ENCODE results near the gene PTPRR.

DNA sequence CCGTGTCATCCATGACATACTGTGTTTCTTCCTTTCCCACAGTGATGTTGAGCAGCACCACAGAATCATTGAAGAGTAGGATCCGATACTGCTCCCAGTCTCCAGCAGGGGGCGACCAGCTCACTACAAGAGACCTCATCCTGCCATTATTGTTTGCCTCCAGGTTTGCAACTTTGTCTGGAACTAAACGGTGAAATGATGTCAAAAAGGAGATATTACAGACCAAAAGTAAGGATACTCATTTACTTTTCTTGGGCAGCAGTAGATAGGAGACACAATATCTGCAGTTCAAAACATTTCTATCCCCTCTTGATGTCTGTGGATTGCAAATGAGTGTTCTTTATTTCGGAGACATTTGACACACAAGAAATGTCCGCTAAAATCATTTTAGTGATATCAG lies 330.5 kb downstream of the PTPRR start:
- TF ChIP-seq, protein P1, sequence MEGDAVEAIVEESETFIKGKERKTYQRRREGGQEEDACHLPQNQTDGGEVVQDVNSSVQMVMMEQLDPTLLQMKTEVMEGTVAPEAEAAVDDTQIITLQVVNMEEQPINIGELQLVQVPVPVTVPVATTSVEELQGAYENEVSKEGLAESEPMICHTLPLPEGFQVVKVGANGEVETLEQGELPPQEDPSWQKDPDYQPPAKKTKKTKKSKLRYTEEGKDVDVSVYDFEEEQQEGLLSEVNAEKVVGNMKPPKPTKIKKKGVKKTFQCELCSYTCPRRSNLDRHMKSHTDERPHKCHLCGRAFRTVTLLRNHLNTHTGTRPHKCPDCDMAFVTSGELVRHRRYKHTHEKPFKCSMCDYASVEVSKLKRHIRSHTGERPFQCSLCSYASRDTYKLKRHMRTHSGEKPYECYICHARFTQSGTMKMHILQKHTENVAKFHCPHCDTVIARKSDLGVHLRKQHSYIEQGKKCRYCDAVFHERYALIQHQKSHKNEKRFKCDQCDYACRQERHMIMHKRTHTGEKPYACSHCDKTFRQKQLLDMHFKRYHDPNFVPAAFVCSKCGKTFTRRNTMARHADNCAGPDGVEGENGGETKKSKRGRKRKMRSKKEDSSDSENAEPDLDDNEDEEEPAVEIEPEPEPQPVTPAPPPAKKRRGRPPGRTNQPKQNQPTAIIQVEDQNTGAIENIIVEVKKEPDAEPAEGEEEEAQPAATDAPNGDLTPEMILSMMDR (conservative IDR thresholded peaks at IDR 0.05 in 1 of 2, IDR thresholded peaks at IDR 0.05 in 1 of 2; ENCODE audit: low read depth in 1 of 2, low read length in 2 of 2), result peak; percentile 76 to 95
- TF ChIP-seq EZH2 (IDR thresholded peaks at IDR 0.05; ENCODE audit: low read length, missing control alignments), result no peak

Data from fibroblast of lung (primary cell).